Ishikawa (cell line): ENCODE data around the gene PRMT7.

Experiments used
- CEBPB ChIP-seq: IDR thresholded peaks from 2 replicates; pipeline ENCODE4 v1.6.1; 2012
- CREB1 ChIP-seq: IDR thresholded peaks from 2 replicates; pipeline ENCODE4 v1.6.1; 2012; ENCODE audit warnings: low read depth
- EP300 ChIP-seq: IDR thresholded peaks from 2 replicates; pipeline ENCODE4 v1.6.1; 2012; ENCODE audit warnings: borderline replicate concordance
- YY1 ChIP-seq: IDR thresholded peaks from 2 replicates; pipeline ENCODE4 v1.6.1; 2012; ENCODE audit warnings: low read depth

- TF ChIP-seq CREB1: no peak
- TF ChIP-seq EP300: no peak
- TF ChIP-seq YY1: no peak
- TF ChIP-seq CEBPB: no peak
Observed at GRCh38 chr16:68387301-68387700, 76.5 kb downstream of the PRMT7 start.
